ENCODE results near the gene DCPS.

DNA sequence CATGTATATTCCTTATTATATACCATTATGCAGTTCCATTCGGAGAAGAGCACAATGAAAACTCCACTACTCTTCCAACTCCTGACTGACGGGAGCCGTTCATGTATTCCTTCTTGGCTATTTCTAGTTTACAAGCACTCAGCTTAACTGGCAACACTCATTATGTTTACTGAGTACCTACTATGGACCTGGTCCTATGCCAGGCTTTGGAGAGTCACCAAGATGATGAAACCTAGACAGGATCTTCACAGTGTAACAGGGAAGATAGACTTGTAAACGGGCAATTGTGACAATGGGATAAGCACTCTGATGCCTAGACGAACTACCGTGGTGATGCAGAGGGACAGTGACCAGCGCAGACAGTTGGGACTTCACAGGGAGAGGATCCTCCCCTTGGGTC is 29.3 kb downstream of the DCPS start:
- TF ChIP-seq TAF1 (IDR thresholded peaks at IDR 0.05; ENCODE audit: borderline replicate concordance, insufficient read depth, low read length) = no peak
- no peak for TF ChIP-seq SIN3A (IDR thresholded peaks at IDR 0.05; ENCODE audit: borderline replicate concordance, insufficient read depth, low read length)

All from PFSK-1 (cell line).